Measurements from ENCODE around the gene DTNBP1.

GRCh38 chr6:15644904-15645303, 17.9 kb downstream of the DTNBP1 start:
- no peak for TF ChIP-seq POLR2A (IDR thresholded peaks at IDR 0.05)
- TF ChIP-seq CTCF (IDR thresholded peaks at IDR 0.05), result no peak
- TF ChIP-seq POLR2AphosphoS5 (IDR thresholded peaks at IDR 0.05), result no peak

All from prostate gland (tissue), 2 donors.